ENCODE data around the gene DNAJC18. TPM values are rescaled to one million over a fixed set of nuclear protein-coding genes. Genes with fewer than 3 reads are reported as not detected.

DNAJC18 gene
- total and polyA plus RNA-seq, 2 of the 8 experiments (the other 6 are each of a cell fraction or from before 2014, with no cell fraction given) = 7.8 to 29.2 TPM

DNA sequence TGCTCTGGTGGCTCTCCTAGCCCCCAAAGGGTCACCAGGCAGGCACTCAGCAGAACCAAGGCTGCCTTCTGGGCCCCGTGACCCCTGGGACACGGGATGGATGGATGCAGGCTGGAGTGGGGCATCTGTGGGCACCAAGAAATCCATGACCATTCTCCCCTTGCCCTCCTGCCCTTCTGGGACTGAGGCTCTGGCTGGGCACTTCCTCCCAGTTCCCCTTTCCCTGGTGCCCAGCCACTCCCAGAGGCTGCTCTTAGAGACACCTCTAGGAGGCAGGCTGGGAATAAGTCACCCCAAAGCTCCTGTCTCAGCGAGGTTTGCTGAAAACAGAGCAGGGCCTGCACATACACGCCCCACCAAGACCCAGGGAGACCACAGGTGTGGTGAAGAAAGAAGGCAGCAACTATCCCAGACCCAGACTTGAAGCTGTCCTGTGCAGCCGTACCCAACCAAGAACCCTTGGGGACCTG, 42.3 kb upstream of the DNAJC18 start:
- CTCF ChIA-PET (ENCODE audit: partially characterized antibody) = interaction anchor here (0.6 to 5.3 kb wide), 15 partner anchors 9 to 88 kb away, joined by 3 to 38 read pairs (median 5); partner anchors contain the start of genes ECSCR and SMIM33
- DNase-seq (ENCODE audit: low read depth in 1 of 2, low spot score in 2 of 2) = no peak

More for the DNA sequence above, 42.3 kb upstream of the DNAJC18 start:
- no peaks in the 10 kb centered on the region for H3K79me1 ChIP-seq (ENCODE audit: low read depth, low read length)
- no peak overlapping the region for H4K5ac ChIP-seq (ENCODE audit: insufficient read length, low read depth, low read length)
- H2BK20ac ChIP-seq (ENCODE audit: low read length) = no peak overlapping the region
- H3K4me2 ChIP-seq (ENCODE audit: insufficient read depth in 1 of 2, low read depth in 2 of 2, low read length in 2 of 2) = no peak overlapping the region
- no peaks in the 10 kb centered on the region for H3K36me3 ChIP-seq (ENCODE audit: control insufficient read depth in 2 of 4, insufficient read depth in 4 of 4, low read length in 3 of 4)
- no peaks in the 10 kb centered on the region for H3K9me3 ChIP-seq (ENCODE audit: insufficient read depth in 2 of 2, low read depth in 1 of 2, low read length in 1 of 2)
- H3K4me3 ChIP-seq (ENCODE audit: extremely low read depth in 1 of 4, insufficient read depth in 2 of 4, low read depth in 3 of 4, low read length in 4 of 4) = no peak overlapping the region
- H3K56ac ChIP-seq (replicated peaks; ENCODE audit: insufficient read length, low read depth, low read length) = no peak overlapping the region
- H2BK5ac ChIP-seq (ENCODE audit: low read depth, low read length) = peak overlapping the region; percentile 66; the same call in 1 of the 2 replicates
- H2BK12ac ChIP-seq (ENCODE audit: low read depth, low read length) = no peak overlapping the region
- H2BK15ac ChIP-seq (ENCODE audit: low read length) = no peak overlapping the region
- TF ChIP-seq SP4 (IDR thresholded peaks at IDR 0.05; ENCODE audit: low read length) (no peak), RAD21 (IDR thresholded peaks at IDR 0.05 in 1 of 2, conservative IDR thresholded peaks at IDR 0.05 in 1 of 2; ENCODE audit: low read depth in 2 of 2, low read length in 2 of 2) (peak; percentile 21 to 37; a peak in 2 of 4 replicates), SP1 (IDR thresholded peaks at IDR 0.05; ENCODE audit: low read depth, low read length) (no peak), CBX5 (IDR thresholded peaks at IDR 0.05; ENCODE audit: low read depth, low read length) (no peak)
- TF ChIP-seq, protein P1, sequence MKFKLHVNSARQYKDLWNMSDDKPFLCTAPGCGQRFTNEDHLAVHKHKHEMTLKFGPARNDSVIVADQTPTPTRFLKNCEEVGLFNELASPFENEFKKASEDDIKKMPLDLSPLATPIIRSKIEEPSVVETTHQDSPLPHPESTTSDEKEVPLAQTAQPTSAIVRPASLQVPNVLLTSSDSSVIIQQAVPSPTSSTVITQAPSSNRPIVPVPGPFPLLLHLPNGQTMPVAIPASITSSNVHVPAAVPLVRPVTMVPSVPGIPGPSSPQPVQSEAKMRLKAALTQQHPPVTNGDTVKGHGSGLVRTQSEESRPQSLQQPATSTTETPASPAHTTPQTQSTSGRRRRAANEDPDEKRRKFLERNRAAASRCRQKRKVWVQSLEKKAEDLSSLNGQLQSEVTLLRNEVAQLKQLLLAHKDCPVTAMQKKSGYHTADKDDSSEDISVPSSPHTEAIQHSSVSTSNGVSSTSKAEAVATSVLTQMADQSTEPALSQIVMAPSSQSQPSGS (IDR thresholded peaks at IDR 0.05; ENCODE audit: low read length) = no peak
- TF ChIP-seq, protein P2, sequence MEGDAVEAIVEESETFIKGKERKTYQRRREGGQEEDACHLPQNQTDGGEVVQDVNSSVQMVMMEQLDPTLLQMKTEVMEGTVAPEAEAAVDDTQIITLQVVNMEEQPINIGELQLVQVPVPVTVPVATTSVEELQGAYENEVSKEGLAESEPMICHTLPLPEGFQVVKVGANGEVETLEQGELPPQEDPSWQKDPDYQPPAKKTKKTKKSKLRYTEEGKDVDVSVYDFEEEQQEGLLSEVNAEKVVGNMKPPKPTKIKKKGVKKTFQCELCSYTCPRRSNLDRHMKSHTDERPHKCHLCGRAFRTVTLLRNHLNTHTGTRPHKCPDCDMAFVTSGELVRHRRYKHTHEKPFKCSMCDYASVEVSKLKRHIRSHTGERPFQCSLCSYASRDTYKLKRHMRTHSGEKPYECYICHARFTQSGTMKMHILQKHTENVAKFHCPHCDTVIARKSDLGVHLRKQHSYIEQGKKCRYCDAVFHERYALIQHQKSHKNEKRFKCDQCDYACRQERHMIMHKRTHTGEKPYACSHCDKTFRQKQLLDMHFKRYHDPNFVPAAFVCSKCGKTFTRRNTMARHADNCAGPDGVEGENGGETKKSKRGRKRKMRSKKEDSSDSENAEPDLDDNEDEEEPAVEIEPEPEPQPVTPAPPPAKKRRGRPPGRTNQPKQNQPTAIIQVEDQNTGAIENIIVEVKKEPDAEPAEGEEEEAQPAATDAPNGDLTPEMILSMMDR (IDR thresholded peaks at IDR 0.05; ENCODE audit: control extremely low read depth in 1 of 3, insufficient read depth in 1 of 3, low read depth in 1 of 3, low read length in 3 of 3) = peak in 2 of 3 experiments; percentile 9 to 35; a peak in 2 of 4 replicates
- no peaks in the 10 kb centered on the region for H4K20me1 ChIP-seq (replicated peaks in 1 of 2; ENCODE audit: control insufficient read depth in 1 of 2, insufficient read depth in 2 of 2, low read length in 2 of 2)
- H3K14ac ChIP-seq (ENCODE audit: insufficient read length) = no peak overlapping the region
- H3K27me3 ChIP-seq (replicated peaks in 1 of 4; ENCODE audit: control insufficient read depth in 3 of 4, extremely low read depth in 1 of 4, insufficient read depth in 3 of 4, low read length in 3 of 4) = no peaks in the 10 kb centered on the region
- no peak overlapping the region for H4K8ac ChIP-seq (ENCODE audit: extremely low read depth, insufficient read depth, low read length)
- no peak overlapping the region for H3K4ac ChIP-seq (replicated peaks; ENCODE audit: insufficient read length, low read depth, low read length)
- H3K23ac ChIP-seq (ENCODE audit: insufficient read length) = no peak overlapping the region
- no peak for FAIRE-seq
- H2AK5ac ChIP-seq (ENCODE audit: low read depth, low read length) = no peak overlapping the region
- no peak overlapping the region for H3K27ac ChIP-seq (ENCODE audit: low read depth, low read length)
- no peaks in the 10 kb centered on the region for H3K79me2 ChIP-seq (ENCODE audit: control insufficient read depth in 1 of 2, insufficient read depth in 2 of 2, low read length in 2 of 2)
- H3K23me2 ChIP-seq (ENCODE audit: low read depth, low read length) = no peaks in the 10 kb centered on the region; the same call in 1 of the 2 replicates
- H3K4me1 ChIP-seq (replicated peaks in 1 of 4; ENCODE audit: control insufficient read depth in 3 of 4, insufficient read depth in 4 of 4, low read length in 3 of 4) = peaks cover 0 to 10% (median 5%) of the 10 kb centered on the region in 4 experiments; a peak in 5 of 7 replicates
- no peak overlapping the region for H4K91ac ChIP-seq (replicated peaks; ENCODE audit: insufficient read length, low read length)
- WGBS, 2 experiments (ENCODE audit: extremely low coverage in 1 of 2, insufficient coverage in 1 of 2, insufficient read length in 1 of 2, insufficient replicate concordance in 2 of 2, low coverage in 1 of 2, low lambda C conversion rate in 2 of 2, missing lambda C conversion rate in 1 of 2) = 82% methylated on average over 5 of the region's 5 CpGs; no CpG with 5 or more reads in 1 of the 2 experiments
- POLR2A ChIA-PET (ENCODE audit: partially characterized antibody) = interaction anchor here (0.6 to 1.4 kb wide), 5 partner anchors 19 to 205 kb away, joined by 3 to 4 read pairs (median 3); partner anchors contain the start of gene ECSCR
- peak overlapping the region; percentile 48 for H3K18ac ChIP-seq (ENCODE audit: extremely low read depth, low read length)
- no peak overlapping the region for H2BK120ac ChIP-seq (replicated peaks; ENCODE audit: low read depth, low read length)
- H3K9ac ChIP-seq (replicated peaks in 1 of 4; ENCODE audit: extremely low read depth in 1 of 4, low read depth in 3 of 4, low read length in 3 of 4) = no peak overlapping the region
- 0 out of 2 replicates have a peak overlapping the region, but pooled peaks have one; percentile 74 for H2AFZ ChIP-seq (ENCODE audit: low read length)
